GM23248 (cell line): ENCODE results near the gene INTS11.

Source experiments
- EZH2 ChIP-seq: fragments of 200-600 bp; sonication (generic); IDR thresholded peaks from 2 replicates; pipeline ENCODE4 v1.6.1; 2018; ENCODE audit warnings: antibody characterized with exemption, mild to moderate bottlenecking; ENCODE audit not compliant: insufficient read depth, poor library complexity, severe bottlenecking
- EZH2phosphoT487 ChIP-seq: fragments of 200-600 bp; sonication (generic); IDR thresholded peaks from 2 replicates; pipeline ENCODE4 v1.6.1; 2018; ENCODE audit warnings: antibody characterized with exemption, moderate library complexity, mild to moderate bottlenecking, low read depth; ENCODE audit not compliant: insufficient read depth

GRCh38 chr1:1364266-1364665 is 39.8 kb upstream of the INTS11 start:
- TF ChIP-seq EZH2phosphoT487, result no peak
- TF ChIP-seq EZH2, result no peak
